NCI-H1417 (cell line): ENCODE data around the gene SMARCAL1.
"Not testable (repeated sequence)": the region's sequence is repeated elsewhere in the genome, so short reads cannot be mapped to it uniquely, and the experiment has no call there.

Source experiments
- DNase-seq, 3 experiments: peaks; one replicate each; lab custom pipeline; 2025; lab: John Stamatoyannopoulos, UW

SMARCAL1 gene

GRCh38 chr2:216412022-216412999, at the start of gene SMARCAL1:
TSS of gene SMARCAL1 (plus strand) at chr2:216412484. CDS start at chr2:216414705, 2,221 bp downstream.
- DNase-seq: peak; percentile 96 to 99 (median 99)

DNA sequence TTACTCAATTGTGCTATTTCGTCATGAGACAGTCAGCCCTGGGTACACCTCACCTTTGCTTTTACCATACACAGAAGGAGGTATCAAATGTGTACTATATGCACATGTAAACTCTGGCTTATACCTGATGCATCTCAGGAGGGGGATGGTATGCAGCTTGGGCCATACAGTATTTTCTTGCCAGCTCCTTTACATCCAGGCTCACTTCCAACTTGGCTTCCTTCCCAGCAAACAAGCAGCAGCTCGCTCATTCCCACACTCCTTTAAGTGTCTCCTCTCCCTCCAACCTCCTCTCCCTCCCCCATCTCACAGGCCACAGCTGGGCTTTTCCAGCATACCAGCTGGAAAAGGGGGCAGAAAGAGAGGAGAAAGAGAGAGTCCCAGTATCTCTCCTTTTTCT, 49.6 kb upstream of the SMARCAL1 start:
- DNase-seq: no peak

- DNase-seq: no peak
These were observed 49.1 kb upstream of the SMARCAL1 start for GRCh38 chr2:216363221-216363620.

DNA sequence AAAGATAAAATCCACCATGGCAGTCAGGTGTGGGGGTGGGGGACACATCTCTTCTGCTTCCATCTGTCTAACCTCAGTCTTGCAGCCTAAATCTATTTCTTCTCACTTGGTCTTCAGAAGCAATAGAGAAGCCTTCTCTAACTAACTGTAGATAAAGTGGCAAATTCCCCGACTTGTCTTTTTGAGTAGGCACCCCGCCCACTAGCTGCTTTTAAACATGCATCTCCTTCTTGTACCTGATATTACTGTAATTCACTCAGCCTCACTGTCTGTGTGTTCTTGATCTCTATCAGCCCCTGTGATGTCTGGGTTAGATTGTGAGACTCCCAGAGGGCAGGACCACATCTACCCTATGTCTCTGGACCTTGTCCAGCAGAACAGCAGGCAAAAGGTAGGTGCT, 46.8 kb upstream of the SMARCAL1 start:
- DNase-seq: no peak

DNA sequence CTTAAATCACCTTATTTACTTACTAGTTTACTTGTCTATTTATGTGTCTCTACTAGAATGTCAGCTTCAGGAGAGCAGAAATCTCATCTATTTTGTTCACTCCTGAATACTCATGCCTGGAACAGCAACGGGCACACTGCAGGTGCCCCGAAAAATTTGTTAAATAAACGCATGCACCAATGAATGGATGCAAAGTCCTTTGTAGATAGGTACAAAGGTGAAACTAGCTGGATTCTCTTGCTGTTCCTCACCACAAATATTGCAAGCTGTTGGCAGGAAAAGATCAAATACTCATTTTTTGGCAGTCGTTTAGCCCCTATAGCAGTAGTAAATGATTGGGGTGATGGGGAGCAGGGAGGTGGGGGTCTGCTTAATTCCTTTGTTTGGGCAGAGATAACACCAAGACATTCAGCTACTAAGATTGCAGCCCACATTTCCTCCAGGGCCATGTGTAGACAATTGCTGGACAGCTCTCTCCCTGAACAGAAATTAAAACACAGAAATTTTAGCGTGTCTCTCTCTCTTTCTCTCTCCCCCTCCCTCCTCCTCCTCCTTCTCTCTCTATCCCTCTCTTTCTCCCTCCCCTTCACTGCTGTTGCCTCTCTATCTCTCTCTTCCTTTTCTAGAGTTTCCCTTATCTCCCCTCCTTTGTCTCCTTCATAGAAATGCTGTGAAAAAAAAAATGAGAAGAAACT, 45.4 kb upstream of the SMARCAL1 start:
- DNase-seq: no peak

DNA sequence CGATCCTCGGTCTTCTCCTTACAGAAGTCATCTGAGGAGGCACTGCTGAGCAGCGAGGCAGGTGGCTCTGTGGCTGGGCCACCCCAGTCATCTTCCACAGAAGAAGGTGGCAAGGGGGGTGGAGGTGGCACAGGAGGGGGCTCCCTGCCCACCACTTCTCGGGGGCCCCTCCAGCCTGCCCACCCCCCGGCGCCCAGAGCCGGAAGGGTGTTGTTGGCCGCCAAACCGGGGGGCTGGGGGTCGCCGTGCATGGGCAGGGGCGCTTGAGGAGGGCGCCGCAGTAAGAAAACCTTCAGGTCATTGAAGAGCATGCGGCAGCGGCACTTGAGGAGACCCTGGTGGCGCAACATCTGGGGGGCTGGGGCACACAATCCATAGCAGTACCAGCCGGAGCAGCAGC, 42.5 kb upstream of the SMARCAL1 start:
- no peak for DNase-seq

- peak; percentile 4 to 77 (median 77) for DNase-seq
These were observed 41.1 kb upstream of the SMARCAL1 start for GRCh38 chr2:216370961-216371712.

GRCh38 chr2:216371721-216372702, 40.3 kb upstream of the SMARCAL1 start, which contains the start of gene MARCHF4:
TSS of gene MARCHF4 (minus strand) at chr2:216372483. CDS start at chr2:216370260, 2,223 bp downstream.
- DNase-seq: peak; percentile 52 to 95 (median 85)

GRCh38 chr2:216372761-216373291, 39.5 kb upstream of the SMARCAL1 start:
- DNase-seq: no peak

- DNase-seq: no peak
These were observed 38.4 kb upstream of the SMARCAL1 start for GRCh38 chr2:216373896-216374295.

DNA sequence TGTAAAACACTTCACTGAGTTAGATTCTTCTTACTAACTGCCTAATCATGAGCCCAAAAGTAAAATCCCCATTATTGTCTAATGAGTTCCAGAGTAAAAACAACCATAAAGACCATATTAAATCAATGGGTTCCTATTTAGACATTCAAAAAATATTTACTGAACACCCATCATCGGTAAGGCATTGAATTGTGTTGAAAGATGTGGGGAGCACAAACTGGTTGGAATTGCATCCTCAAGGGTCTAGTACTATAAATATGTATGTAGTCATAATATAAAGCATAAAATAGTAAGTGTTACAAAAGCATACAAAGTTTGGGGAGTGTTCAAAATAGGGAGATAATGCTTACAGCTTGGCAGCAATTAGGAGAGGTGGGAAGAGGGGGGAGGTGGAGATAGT, 37.0 kb upstream of the SMARCAL1 start:
- DNase-seq: no peak

DNA sequence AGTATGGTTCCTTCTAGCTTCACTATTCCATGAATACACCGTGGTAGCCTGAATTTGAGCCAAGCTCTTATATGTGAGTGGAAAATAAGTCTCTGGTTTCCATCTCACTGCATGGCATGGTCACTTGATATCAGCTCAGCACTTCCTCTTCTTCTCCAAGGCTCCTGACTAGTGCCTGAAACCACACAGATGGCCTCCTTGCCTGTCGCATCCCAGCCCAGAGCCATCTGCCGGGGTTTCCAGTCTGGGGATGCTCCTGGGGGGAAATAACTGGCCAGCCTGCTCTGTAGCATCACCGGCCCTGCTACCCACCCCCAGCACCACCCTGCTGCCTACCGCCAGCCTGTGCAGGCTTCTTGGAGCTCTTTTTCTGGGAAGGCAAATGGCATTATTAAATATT, 32.3 kb upstream of the SMARCAL1 start:
- DNase-seq: no peak

- DNase-seq: not testable (repeated sequence)
These were observed 27.9 kb upstream of the SMARCAL1 start for GRCh38 chr2:216384409-216384808.

- DNase-seq: no peak
These were observed 26.8 kb upstream of the SMARCAL1 start for GRCh38 chr2:216385478-216385877.

DNA sequence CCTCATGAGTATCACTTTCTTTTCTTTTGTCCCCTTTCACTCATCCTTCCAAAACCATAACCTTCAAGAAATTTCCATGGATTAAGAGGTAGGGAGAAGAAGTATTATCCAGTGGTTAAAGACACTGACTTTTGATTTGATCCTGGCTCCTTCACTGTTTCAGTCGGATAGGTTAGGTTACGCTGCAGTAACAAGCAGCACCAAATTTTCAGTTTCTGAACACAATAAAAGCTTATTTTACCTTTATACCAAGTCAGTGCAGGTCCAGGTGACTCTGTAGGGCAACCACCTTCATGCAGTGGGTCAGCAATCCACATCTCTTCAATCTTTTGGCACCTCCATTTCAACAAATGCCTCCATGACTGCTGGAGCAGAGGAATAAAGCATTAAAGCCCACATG, 25.0 kb upstream of the SMARCAL1 start:
- no peak for DNase-seq

GRCh38 chr2:216388046-216388884, 24.0 kb upstream of the SMARCAL1 start:
- no peak for DNase-seq

DNA sequence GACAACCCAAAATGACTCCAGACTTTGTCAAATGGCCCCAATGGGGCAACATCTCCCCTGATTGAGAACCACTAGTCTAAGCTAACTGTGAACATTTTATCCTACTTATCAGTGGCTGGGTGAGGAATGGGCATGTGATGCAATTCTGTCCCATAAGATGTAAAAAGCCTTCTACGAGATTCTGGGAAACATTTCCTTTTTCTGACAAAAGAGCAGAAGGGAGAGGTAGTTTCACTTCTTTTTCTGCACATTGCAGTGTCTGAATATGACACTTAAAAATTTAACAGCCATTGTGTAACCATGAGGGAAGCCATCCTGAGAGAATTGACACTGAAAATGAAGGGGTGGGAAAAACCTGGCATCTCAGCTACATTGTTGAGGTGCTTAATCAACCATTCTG, 22.7 kb upstream of the SMARCAL1 start:
- DNase-seq: no peak

DNA sequence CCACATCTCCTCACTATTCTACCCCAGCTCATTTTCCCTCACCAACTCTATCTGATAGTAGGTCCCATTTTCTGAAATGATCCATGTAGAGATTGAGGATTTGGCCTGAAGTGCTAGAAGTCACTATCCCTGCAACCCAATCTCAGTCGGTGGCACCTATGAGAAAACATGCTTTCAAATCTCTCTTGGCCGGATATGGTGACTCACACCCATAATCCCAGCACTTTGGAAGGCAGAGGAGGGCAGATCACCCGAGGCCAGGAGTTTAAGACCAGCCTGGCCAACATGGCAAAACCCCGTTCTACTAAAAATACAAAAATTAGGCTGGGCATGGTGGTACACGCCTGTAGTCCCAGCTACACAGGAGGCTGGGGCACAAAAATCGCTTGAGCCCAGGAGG, 20.9 kb upstream of the SMARCAL1 start:
- no peak for DNase-seq

DNA sequence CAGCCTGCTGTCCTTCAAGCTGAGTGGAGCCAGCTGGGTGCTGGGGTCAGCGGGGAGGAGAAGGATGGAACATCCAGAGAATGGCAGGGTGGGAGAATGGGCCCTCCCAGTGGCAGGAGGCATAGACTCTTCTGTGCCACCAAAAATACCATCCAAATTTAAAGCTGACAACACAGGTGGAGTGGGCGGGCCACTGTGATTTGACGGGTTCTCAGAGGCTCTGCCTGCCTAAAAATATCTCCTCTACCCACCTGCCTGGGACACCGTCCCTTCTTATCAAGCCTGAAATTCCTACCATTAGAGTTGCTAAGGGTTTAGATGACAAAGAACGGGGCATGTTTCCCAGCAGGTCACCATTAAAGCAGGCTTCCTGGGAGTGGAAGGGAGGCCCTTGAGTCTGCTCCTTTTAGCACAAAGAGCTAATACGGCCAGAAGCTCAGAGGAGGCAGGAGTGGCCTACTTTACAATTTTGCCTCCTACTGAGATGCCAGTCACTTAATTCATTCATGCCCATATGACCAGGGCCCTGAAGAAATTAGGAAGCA, 20.2 kb upstream of the SMARCAL1 start:
- peak in 1 of 3 experiments; percentile 44 for DNase-seq
